HG03280 (cell line): ENCODE measurements around the gene NHP2.
"Not testable (repeated sequence)": the region's sequence is repeated elsewhere in the genome, so short reads cannot be mapped to it uniquely, and the experiment has no call there.

Experiments
- ATAC-seq: cut with Tn5 transposase; IDR thresholded peaks from one replicate; pipeline ENCODE4 v1.9.1; 2021; ENCODE audit warnings: mild to moderate bottlenecking, moderate library complexity; ENCODE audit not compliant: unreplicated experiment

Gene NHP2

GRCh38 chr5:178131446-178131996 lies 22.2 kb downstream of the NHP2 start:
- peak; percentile 5 for ATAC-seq

GRCh38 chr5:178130576-178131445 lies 22.9 kb downstream of the NHP2 start, which contains the start of gene RMND5B:
Gene RMND5B (plus strand): TSS chr5:178131014. CDS start chr5:178138120, 7,106 bp downstream.
- ATAC-seq = peak; percentile 91

GRCh38 chr5:178130234-178130575 lies 23.5 kb downstream of the NHP2 start:
- not testable (repeated sequence) for ATAC-seq

GRCh38 chr5:178129296-178129695 lies 24.4 kb downstream of the NHP2 start:
- ATAC-seq = no peak

GRCh38 chr5:178127300-178128009 lies 26.2 kb downstream of the NHP2 start:
- not testable (repeated sequence) for ATAC-seq

- no peak for ATAC-seq
Measured at GRCh38 chr5:178126556-178126955, 27.1 kb downstream of the NHP2 start.

- ATAC-seq = no peak
Measured at GRCh38 chr5:178125253-178125906, 28.3 kb downstream of the NHP2 start.

- ATAC-seq = no peak
Measured at GRCh38 chr5:178123966-178124925, 29.4 kb downstream of the NHP2 start.

GRCh38 chr5:178123094-178123965 lies 30.4 kb downstream of the NHP2 start:
- no peak for ATAC-seq

GRCh38 chr5:178122346-178122745 lies 31.3 kb downstream of the NHP2 start:
- ATAC-seq = no peak

GRCh38 chr5:178121391-178122276 lies 32.1 kb downstream of the NHP2 start:
- ATAC-seq = no peak

- peak; percentile 88 for ATAC-seq
Measured at GRCh38 chr5:178120607-178121357, 32.9 kb downstream of the NHP2 start.

- ATAC-seq = no peak
Measured at GRCh38 chr5:178119915-178120606, 33.6 kb downstream of the NHP2 start.

GRCh38 chr5:178117923-178118701 lies 35.6 kb downstream of the NHP2 start:
- no peak for ATAC-seq

GRCh38 chr5:178116143-178116885 lies 37.4 kb downstream of the NHP2 start:
- ATAC-seq = no peak

GRCh38 chr5:178115814-178116142 lies 37.9 kb downstream of the NHP2 start:
- no peak for ATAC-seq
